ENCODE measurements around the gene NR1D1. TPM values are rescaled to one million over a fixed set of nuclear protein-coding genes. Genes with fewer than 3 reads are reported as not detected.

Gene NR1D1
- total and polyA plus RNA-seq, 2 of the 8 experiments (the other 6 are each of a cell fraction or from before 2014, with no cell fraction given) = 1.5 to 4.6 TPM

DNA sequence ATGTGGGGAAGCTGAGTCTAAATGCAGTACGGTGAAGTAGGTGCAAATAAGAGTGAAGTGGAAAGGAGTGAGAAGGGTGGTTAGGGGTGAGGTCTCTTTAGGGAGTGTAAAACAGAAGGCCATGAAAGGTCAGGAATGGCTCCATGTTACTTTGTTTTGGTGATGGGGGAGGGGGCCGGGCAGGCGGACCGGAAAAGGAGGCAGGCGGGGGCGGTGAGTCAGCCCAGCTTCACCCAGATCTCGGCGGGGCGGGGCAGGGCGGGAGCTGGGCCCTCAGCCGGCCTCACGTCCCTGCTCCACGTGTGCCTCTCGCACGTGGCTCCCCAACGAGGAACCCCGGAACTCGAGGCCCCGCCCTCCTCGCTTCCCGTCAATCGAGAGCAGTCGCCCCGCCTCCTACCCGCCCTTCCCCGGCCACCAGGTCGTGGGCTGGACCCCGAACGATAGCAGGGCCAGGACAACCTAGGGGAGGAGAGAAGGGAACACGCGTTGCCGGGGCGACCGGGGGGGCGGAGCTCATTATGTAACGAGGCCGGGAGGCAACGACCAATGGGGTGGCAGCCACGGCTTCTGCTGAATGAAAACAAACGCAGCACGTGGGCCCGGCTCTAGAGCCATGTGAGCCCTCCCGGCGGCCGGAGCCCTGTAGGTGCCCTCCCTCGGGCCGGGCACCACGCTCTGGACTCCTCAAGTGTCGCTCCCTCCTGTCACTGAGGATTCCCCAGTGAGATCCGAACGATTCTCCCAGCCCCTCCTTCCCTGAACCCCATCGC lies 1.4 kb downstream of the NR1D1 start (continued):
- no peak for TF ChIP-seq ZNF274 (IDR thresholded peaks at IDR 0.05; ENCODE audit: borderline replicate concordance, extremely low read depth, low read length)
- TF ChIP-seq, protein P1, sequence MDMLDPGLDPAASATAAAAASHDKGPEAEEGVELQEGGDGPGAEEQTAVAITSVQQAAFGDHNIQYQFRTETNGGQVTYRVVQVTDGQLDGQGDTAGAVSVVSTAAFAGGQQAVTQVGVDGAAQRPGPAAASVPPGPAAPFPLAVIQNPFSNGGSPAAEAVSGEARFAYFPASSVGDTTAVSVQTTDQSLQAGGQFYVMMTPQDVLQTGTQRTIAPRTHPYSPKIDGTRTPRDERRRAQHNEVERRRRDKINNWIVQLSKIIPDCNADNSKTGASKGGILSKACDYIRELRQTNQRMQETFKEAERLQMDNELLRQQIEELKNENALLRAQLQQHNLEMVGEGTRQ (IDR thresholded peaks at IDR 0.05; ENCODE audit: low read length) = peak; percentile 9
- TF ChIP-seq RXRA (IDR thresholded peaks at IDR 0.05; ENCODE audit: insufficient read depth, low read depth, low read length) = no peak
- TF ChIP-seq SIN3A (conservative IDR thresholded peaks at IDR 0.05 in 1 of 2, IDR thresholded peaks at IDR 0.05 in 1 of 2; ENCODE audit: low read depth in 1 of 2, low read length in 2 of 2) = peak; percentile 47 to 82; a peak in 3 of 4 replicates
- TF ChIP-seq RAD21 (IDR thresholded peaks at IDR 0.05 in 1 of 2, conservative IDR thresholded peaks at IDR 0.05 in 1 of 2; ENCODE audit: low read depth in 2 of 2, low read length in 2 of 2) = no peak
- TF ChIP-seq EZH2 (IDR thresholded peaks at IDR 0.05; ENCODE audit: low read depth, low read length, severe bottlenecking) = no peak
- no peak for TF ChIP-seq EGR1 (IDR thresholded peaks at IDR 0.05; ENCODE audit: borderline replicate concordance, low read depth, low read length)
- TF ChIP-seq, protein P2, sequence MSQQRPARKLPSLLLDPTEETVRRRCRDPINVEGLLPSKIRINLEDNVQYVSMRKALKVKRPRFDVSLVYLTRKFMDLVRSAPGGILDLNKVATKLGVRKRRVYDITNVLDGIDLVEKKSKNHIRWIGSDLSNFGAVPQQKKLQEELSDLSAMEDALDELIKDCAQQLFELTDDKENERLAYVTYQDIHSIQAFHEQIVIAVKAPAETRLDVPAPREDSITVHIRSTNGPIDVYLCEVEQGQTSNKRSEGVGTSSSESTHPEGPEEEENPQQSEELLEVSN (IDR thresholded peaks at IDR 0.05) = peak; percentile 95

Data from H1 (cell line).